B cell (primary cell): ENCODE measurements around the gene POLRMT. TPM values are rescaled to one million over a fixed set of nuclear protein-coding genes. Genes with fewer than 3 reads are reported as not detected.
A peak's percentile ranks its signal among the peaks of the same experiment; 100 is the strongest.

Experiments used
- ATAC-seq: fragments of 200-7000 bp; cut with Tn5 transposase; one replicate; pipeline ENCODE4 v1.10.0; 2021; ENCODE audit warnings: low read depth, mild to moderate bottlenecking, moderate number of reproducible peaks, moderate library complexity
- CTCF ChIA-PET: fragments of 350-600 bp; sonication (Branson Sonifier 250); formaldehyde crosslinking; loops from one replicate; lab custom pipeline; 2021; ENCODE audit warnings: antibody characterized with exemption, inconsistent platforms; lab: Charles Lee
- POLR2A ChIA-PET: fragments of 350-600 bp; sonication (Branson Sonifier 250); formaldehyde crosslinking; loops from one replicate; lab custom pipeline; 2021; ENCODE audit warnings: antibody characterized with exemption; lab: Charles Lee
- DNase-seq: peaks from one replicate; pipeline ENCODE4 v3.0.0; 2013
- H2AFZ ChIP-seq: 2 replicates; pipeline ENCODE4 v1.6.1; 2012; ENCODE audit warnings: mild to moderate bottlenecking, low read depth, low read length; ENCODE audit not compliant: insufficient read depth, poor library complexity, severe bottlenecking
- H3K27ac ChIP-seq, 2 donors: 1 replicate in 1 of 2; 2 replicates in 1 of 2; pipeline ENCODE4 v1.5.1; 2012 to 2013; ENCODE audit warnings: low read length in 2 of 2, mild to moderate bottlenecking in 2 of 2, moderate library complexity in 1 of 2
- H3K27me3 ChIP-seq, 4 experiments: fragments of 200-600 bp in 1 of 4; sonication (generic) in 1 of 4; replicated peaks in 1 of 4; 1 replicate in 2 of 4; 2 replicates in 2 of 4; pipeline versions ENCODE4 v1.6.1 to v1.7.0; 2013 to 2016; ENCODE audit warnings: low read length in 3 of 4, mild to moderate bottlenecking in 2 of 4, mixed read lengths in 1 of 4, moderate library complexity in 1 of 4; ENCODE audit not compliant: insufficient read depth in 4 of 4, control insufficient read depth in 3 of 4; ENCODE audit errors: control extremely low read depth in 1 of 4
- H3K36me3 ChIP-seq, 2 experiments: replicated peaks in 1 of 2; 1 replicate in 1 of 2; 2 replicates in 1 of 2; pipeline versions ENCODE4 v1.6.1 to v1.7.1; 2013; ENCODE audit warnings: low read length in 1 of 2; ENCODE audit not compliant: insufficient read depth in 2 of 2, control insufficient read depth in 1 of 2; ENCODE audit errors: control extremely low read depth in 1 of 2, extremely low read depth in 1 of 2
- H3K4me1 ChIP-seq, 2 donors: fragments of 200-600 bp in 1 of 2; sonication (generic) in 1 of 2; 1 replicate in 1 of 2; 2 replicates in 1 of 2; pipeline versions ENCODE4 v1.5.1 to v1.6.1; 2013 to 2017; ENCODE audit warnings: low read length in 2 of 2; ENCODE audit not compliant: control insufficient read depth in 2 of 2, insufficient read depth in 2 of 2
- H3K4me2 ChIP-seq: replicated peaks from 2 replicates; pipeline ENCODE3; 2012; ENCODE audit warnings: mild to moderate bottlenecking, low read depth, low read length; ENCODE audit not compliant: poor library complexity, severe bottlenecking
- H3K4me3 ChIP-seq, 5 experiments: fragments of 200-600 bp in 1 of 5; sonication (generic) in 1 of 5; 1 replicate in 3 of 5; 2 replicates in 2 of 5; pipeline versions ENCODE4 v1.5.1 to v1.7.0; 2011 to 2016; ENCODE audit warnings: low read length in 4 of 5, mild to moderate bottlenecking in 4 of 5, low read depth in 2 of 5, control low read depth in 1 of 5, moderate library complexity in 1 of 5; ENCODE audit not compliant: insufficient read depth in 1 of 5; ENCODE audit errors: control extremely low read depth in 1 of 5, extremely low read depth in 1 of 5
- H3K79me2 ChIP-seq: fragments of 200-600 bp; sonication (generic); one replicate; pipeline ENCODE4 v1.6.0; 2016; ENCODE audit warnings: low read length; ENCODE audit not compliant: control insufficient read depth, insufficient read depth
- H3K9ac ChIP-seq: fragments of 200-600 bp; sonication (generic); 2 replicates; pipeline ENCODE4 v1.6.1; 2017; ENCODE audit warnings: mild to moderate bottlenecking, low read length, moderate library complexity
- H3K9me3 ChIP-seq, 3 donors: one replicate each; pipeline versions ENCODE4 v1.6.1 to v1.7.1; 2013; ENCODE audit warnings: low read length in 2 of 3; ENCODE audit not compliant: control insufficient read depth in 2 of 3, insufficient read depth in 1 of 3; ENCODE audit errors: control extremely low read depth in 1 of 3
- H4K20me1 ChIP-seq: 2 replicates; pipeline ENCODE4 v1.6.0; 2012; ENCODE audit warnings: mild to moderate bottlenecking, low read length; ENCODE audit not compliant: insufficient read depth, control insufficient read depth, poor library complexity, severe bottlenecking
- H3K27ac Mint-ChIP-seq: one replicate; pipeline ENCODE4 v1.8.0; 2021; ENCODE audit warnings: mixed read lengths
- H3K27me3 Mint-ChIP-seq: one replicate; pipeline ENCODE4 v1.8.0; 2021; ENCODE audit warnings: mixed read lengths
- H3K4me1 Mint-ChIP-seq: one replicate; pipeline ENCODE4 v1.8.0; 2021; ENCODE audit warnings: mixed read lengths
- H3K4me3 Mint-ChIP-seq: one replicate; pipeline ENCODE4 v1.8.0; 2021; ENCODE audit warnings: mixed read lengths
- H3K9me3 Mint-ChIP-seq: one replicate; pipeline ENCODE4 v1.8.0; 2022; ENCODE audit warnings: mixed read lengths; ENCODE audit not compliant: insufficient read depth
- EZH2 ChIP-seq: IDR thresholded peaks from 2 replicates; pipeline ENCODE4 v1.6.1; 2012; ENCODE audit warnings: borderline replicate concordance, low read depth, mild to moderate bottlenecking, moderate library complexity, low read length; ENCODE audit not compliant: insufficient read depth, poor library complexity, severe bottlenecking
- WGBS: methylation state at CpG from one replicate; pipeline ENCODE4 v1.1.5; 2013; ENCODE audit warnings: missing lambda C conversion rate; ENCODE audit not compliant: insufficient coverage; 5-methylcytosine and 5-hydroxymethylcytosine counted together
- intact Hi-C: fragments of 100-400 bp; cut with micrococcal nuclease; formaldehyde crosslinking; loops from one replicate; pipeline ENCODE4 v1.10.0; 2022
- polyA plus RNA-seq: library from polyadenylated mRNA; depleted of rRNA; stranded (reverse); fragments of >200 nt; gene quantifications from 2 replicates; pipeline ENCODE4 v1.2.3, GENCODE V29; 2012
- total RNA-seq, 2 donors: library from RNA; stranded (reverse); fragments of 120-200 nt in 1 of 2; gene quantifications; 1 replicate in 1 of 2; 2 replicates in 1 of 2; pipeline versions ENCODE4 v1.2.3 to v1.2.4, GENCODE V29; 2013 to 2022
- TF ChIP-seq, protein P1 (sequence below): fragments of 200-600 bp; IDR thresholded peaks from one replicate; pipeline ENCODE4 v1.8.0; 2022; ENCODE audit warnings: antibody characterized with exemption, mild to moderate bottlenecking

POLRMT gene
- total and polyA plus RNA-seq, 2 donors (not counting 1 experiment from before 2014, with no cell fraction given), result 77.8 to 98.0 TPM

DNA sequence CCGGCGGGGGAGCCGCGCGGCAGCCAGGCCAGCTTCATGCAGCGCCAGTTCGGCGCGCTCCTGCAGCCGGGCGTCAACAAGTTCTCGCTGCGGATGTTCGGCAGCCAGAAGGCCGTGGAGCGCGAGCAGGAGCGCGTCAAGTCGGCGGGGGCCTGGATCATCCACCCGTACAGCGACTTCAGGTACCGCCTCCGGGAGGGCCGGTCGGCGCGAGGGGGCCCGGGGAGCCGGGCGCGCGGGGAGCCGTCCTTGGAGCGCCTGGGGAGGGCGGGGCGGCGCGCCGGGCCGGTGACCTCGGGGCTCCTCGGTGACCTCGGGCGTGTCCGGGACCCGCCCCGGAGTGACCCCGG lies 43.0 kb downstream of the POLRMT start:
- TF ChIP-seq EZH2, result no peak
- TF ChIP-seq, protein P1, sequence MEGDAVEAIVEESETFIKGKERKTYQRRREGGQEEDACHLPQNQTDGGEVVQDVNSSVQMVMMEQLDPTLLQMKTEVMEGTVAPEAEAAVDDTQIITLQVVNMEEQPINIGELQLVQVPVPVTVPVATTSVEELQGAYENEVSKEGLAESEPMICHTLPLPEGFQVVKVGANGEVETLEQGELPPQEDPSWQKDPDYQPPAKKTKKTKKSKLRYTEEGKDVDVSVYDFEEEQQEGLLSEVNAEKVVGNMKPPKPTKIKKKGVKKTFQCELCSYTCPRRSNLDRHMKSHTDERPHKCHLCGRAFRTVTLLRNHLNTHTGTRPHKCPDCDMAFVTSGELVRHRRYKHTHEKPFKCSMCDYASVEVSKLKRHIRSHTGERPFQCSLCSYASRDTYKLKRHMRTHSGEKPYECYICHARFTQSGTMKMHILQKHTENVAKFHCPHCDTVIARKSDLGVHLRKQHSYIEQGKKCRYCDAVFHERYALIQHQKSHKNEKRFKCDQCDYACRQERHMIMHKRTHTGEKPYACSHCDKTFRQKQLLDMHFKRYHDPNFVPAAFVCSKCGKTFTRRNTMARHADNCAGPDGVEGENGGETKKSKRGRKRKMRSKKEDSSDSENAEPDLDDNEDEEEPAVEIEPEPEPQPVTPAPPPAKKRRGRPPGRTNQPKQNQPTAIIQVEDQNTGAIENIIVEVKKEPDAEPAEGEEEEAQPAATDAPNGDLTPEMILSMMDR, result no peak
- H3K4me3 ChIP-seq, result peak overlapping the region in 1 of 5 experiments; percentile 9
- H3K79me2 ChIP-seq, result no peaks in the 10 kb centered on the region
- no peak overlapping the region for H3K27ac ChIP-seq
- H4K20me1 ChIP-seq, result no peaks in the 10 kb centered on the region
- ATAC-seq, result no peak
- Mint-ChIP-seq H3K4me1 (peaks cover 15% of the 10 kb centered on the region), H3K27me3 (peaks cover 21% of the 10 kb centered on the region), H3K9me3 (no peaks in the 10 kb centered on the region), H3K27ac (no peak overlapping the region), H3K4me3 (peak overlapping the region; percentile 45)
- no peak overlapping the region for H2AFZ ChIP-seq
- DNase-seq, result peak; percentile 57
- H3K9me3 ChIP-seq, result peaks cover 0 to 14% (median 0%) of the 10 kb centered on the region in 3 donors
- no peaks in the 10 kb centered on the region for H3K36me3 ChIP-seq
- ChIA-PET POLR2A (no interaction called here), CTCF (no interaction called here)
- H3K4me2 ChIP-seq, result peak overlapping the region; percentile 66
- H3K4me1 ChIP-seq, result peaks cover 17% of the 10 kb centered on the region in 2 donors
- intact Hi-C loops, result no loop called here
- no peak overlapping the region for H3K9ac ChIP-seq
- H3K27me3 ChIP-seq, result peaks cover 0 to 51% (median 21%) of the 10 kb centered on the region in 4 experiments
- 2% methylated on average over 50 of the region's 50 CpGs for whole genome bisulfite sequencing

DNA sequence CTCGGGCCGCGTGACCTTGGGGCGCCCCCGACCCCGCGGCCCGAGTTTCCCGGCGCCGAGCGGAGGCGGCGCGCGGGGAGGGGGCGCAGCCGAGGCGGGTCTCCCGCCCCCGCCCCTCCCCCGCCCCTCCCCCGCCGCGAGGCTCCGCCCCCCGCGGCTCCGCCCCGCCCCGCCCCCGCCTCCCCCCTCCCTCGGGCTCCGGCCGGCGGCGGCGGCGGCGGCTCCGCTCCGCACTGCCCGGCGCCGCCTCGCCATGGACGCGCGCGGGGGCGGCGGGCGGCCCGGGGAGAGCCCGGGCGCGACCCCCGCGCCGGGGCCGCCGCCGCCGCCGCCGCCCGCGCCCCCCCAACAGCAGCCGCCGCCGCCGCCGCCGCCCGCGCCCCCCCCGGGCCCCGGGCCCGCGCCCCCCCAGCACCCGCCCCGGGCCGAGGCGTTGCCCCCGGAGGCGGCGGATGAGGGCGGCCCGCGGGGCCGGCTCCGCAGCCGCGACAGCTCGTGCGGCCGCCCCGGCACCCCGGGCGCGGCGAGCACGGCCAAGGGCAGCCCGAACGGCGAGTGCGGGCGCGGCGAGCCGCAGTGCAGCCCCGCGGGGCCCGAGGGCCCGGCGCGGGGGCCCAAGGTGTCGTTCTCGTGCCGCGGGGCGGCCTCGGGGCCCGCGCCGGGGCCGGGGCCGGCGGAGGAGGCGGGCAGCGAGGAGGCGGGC lies 43.5 kb downstream of the POLRMT start, which contains the start of gene HCN2:
HCN2 (plus strand) TSS at position 189 of the 703 bp plus-strand sequence; CDS start at position 254, 65 bp downstream.
- Histone ChIP-seq H3K9me3 (peaks cover 0 to 14% (median 0%) of the 10 kb centered on the region in 3 donors), H3K4me1 (peaks cover 17% of the 10 kb centered on the region in 2 donors), H3K36me3 (no peaks in the 10 kb centered on the region), H3K79me2 (no peaks in the 10 kb centered on the region), H3K9ac (no peak within 1 kb of the TSS), H3K4me2 (peak within 1 kb of the TSS; percentile 66), H2AFZ (no peak within 1 kb of the TSS), H3K4me3 (peak within 1 kb of the TSS in 1 of 5 experiments; percentile 9), H3K27me3 (peaks cover 0 to 52% (median 21%) of the 10 kb centered on the region in 4 experiments), H3K27ac (no peak within 1 kb of the TSS), H4K20me1 (no peaks in the 10 kb centered on the region)
- Mint-ChIP-seq H3K27ac (no peak within 1 kb of the TSS), H3K4me3 (peak within 1 kb of the TSS; percentile 57), H3K9me3 (no peaks in the 10 kb centered on the region), H3K27me3 (peaks cover 21% of the 10 kb centered on the region), H3K4me1 (peaks cover 15% of the 10 kb centered on the region)
- ChIA-PET CTCF (no interaction called here), POLR2A (no interaction called here)
- peak; percentile 12 for ATAC-seq
- 2% methylated on average over 96 of the region's 132 CpGs for WGBS
- intact Hi-C loops, result loop anchor here (2.0 kb wide), 1 partner anchor 17 kb away; the partner anchor contains the start of gene BSG
- TF ChIP-seq, protein P1, result no peak
- TF ChIP-seq EZH2, result no peak
- DNase-seq, result no peak
